GM12874 (cell line): ENCODE data around the gene RTBDN.

ENCODE experiments used
- TF ChIP-seq, protein P1 (sequence below): IDR thresholded peaks from 2 replicates; pipeline ENCODE4 v1.5.1; 2011; ENCODE audit warnings: low read depth, mild to moderate bottlenecking, control low read depth, low read length, moderate library complexity; ENCODE audit not compliant: insufficient read depth

Gene RTBDN

GRCh38 chr19:12834566-12834943 lies at the start of gene RTBDN:
TSS of gene RTBDN (minus strand) at chr19:12834579. CDS start at chr19:12829979, 4,600 bp downstream.
- TF ChIP-seq, protein P1, sequence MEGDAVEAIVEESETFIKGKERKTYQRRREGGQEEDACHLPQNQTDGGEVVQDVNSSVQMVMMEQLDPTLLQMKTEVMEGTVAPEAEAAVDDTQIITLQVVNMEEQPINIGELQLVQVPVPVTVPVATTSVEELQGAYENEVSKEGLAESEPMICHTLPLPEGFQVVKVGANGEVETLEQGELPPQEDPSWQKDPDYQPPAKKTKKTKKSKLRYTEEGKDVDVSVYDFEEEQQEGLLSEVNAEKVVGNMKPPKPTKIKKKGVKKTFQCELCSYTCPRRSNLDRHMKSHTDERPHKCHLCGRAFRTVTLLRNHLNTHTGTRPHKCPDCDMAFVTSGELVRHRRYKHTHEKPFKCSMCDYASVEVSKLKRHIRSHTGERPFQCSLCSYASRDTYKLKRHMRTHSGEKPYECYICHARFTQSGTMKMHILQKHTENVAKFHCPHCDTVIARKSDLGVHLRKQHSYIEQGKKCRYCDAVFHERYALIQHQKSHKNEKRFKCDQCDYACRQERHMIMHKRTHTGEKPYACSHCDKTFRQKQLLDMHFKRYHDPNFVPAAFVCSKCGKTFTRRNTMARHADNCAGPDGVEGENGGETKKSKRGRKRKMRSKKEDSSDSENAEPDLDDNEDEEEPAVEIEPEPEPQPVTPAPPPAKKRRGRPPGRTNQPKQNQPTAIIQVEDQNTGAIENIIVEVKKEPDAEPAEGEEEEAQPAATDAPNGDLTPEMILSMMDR: no peak

GRCh38 chr19:12882589-12882988 lies 48.2 kb upstream of the RTBDN start:
- TF ChIP-seq, protein P1: no peak

DNA sequence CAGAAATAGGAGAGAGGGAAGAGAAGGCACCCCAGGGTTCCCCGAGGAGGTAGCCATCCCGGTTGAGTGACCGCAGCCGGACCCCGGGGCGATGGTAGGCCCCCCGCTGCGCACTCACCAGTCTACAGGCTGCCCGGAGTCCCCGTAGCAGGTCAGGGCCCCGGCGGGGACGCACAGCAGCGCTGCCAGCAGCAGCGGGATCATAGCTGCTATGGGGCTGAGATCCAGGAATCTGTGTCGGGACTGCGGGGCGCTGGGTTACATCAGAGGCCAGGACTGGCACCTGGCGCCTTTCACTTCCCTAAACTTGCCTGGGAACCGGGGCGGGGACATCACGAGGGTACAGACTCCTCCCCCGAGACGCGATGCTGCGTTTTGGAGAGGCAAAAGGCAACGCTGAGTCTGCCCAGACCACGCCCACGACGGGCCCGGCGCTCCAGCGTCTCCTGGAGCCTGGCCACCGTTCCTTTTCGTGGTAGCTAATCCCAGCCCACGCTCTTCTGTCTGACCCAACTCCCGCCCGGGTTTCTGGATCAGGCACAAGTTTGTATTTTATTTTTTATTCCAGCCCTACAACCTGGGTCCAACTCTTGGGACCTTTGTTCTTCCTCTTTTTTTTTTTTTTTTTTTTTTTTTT lies 46.9 kb upstream of the RTBDN start, which contains the start of gene DNASE2:
TSS of gene DNASE2 (minus strand) at position 278 of the 637 bp plus-strand sequence. CDS start at position 204, 74 bp downstream.
- TF ChIP-seq, protein P1: no peak

DNA sequence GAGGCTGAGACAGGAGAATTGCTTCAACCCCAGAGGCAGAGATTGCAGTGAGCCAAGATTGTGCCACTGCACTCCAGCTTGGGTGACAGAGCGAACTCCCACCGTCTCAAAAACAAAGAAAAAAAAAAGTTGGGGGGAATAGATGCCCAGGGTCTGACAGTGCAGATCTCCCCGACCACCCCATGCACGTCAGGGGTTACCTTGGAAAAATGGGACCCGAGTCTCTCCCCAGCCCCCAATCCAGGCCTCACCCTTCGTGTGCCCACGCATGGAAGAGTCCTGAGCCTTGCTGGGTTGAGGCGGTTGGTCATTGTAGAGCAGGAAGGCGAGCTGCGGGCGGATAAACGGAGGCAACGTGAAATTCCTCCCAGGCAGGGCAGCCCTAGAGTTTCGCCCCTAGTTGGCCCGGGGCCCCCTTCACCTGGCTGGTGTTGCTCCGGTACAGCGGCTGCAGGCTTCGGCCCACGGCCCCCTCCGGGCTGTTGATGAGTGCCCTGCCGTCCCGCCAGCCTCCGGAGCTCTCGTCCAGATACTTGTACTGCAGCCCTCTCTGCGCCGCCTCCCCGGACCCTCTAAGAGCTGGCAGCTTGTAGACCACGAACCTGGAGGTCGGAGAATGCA lies 46.3 kb upstream of the RTBDN start:
- TF ChIP-seq, protein P1: no peak

- TF ChIP-seq, protein P1: no peak
These were observed 40.7 kb upstream of the RTBDN start for GRCh38 chr19:12875086-12875485.

DNA sequence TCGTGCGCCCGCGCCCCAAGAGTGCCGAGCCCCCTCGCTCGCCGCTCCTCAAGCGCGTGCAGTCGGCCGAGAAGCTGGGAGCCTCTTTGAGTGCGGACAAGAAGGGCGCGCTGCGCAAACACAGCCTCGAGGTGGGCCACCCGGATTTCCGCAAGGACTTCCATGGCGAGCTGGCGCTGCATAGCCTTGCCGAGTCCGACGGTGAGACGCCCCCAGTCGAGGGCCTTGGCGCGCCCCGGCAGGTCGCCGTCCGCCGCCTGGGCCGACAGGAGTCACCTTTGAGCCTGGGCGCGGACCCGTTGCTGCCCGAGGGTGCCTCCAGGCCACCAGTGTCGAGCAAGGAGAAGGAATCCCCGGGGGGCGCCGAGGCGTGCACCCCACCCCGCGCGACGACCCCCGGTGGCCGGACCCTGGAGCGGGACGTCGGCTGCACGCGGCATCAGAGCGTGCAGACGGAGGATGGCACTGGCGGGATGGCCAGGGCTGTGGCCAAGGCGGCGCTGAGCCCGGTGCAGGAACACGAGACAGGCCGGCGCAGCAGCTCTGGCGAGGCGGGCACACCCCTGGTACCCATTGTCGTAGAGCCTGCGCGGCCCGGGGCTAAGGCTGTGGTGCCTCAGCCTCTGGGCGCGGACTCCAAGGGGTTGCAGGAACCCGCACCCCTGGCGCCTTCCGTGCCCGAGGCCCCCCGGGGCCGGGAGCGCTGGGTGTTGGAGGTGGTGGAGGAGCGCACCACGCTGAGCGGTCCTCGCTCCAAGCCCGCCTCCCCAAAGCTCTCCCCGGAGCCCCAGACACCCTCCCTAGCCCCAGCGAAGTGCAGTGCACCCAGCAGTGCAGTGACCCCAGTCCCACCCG lies 39.7 kb upstream of the RTBDN start:
- TF ChIP-seq, protein P1: no peak
